Measurements from ENCODE around the gene CCDC191.

The CCDC191 gene

GRCh38 chr3:114081037-114081436 is 24.7 kb upstream of the CCDC191 start:
- Histone ChIP-seq H3K9me2 (replicated peaks; ENCODE audit: insufficient read depth, low read length) (no peaks in the 10 kb centered on the region), H3K36me3 (replicated peaks; ENCODE audit: insufficient read depth, low read length) (peaks cover 15% of the 10 kb centered on the region; the same call in 1 of the 2 replicates), H3K79me2 (ENCODE audit: low read length) (no peaks in the 10 kb centered on the region)

GRCh38 chr3:114080201-114080600 is 23.9 kb upstream of the CCDC191 start:
- TF ChIP-seq EZH2phosphoT487 (IDR thresholded peaks at IDR 0.05; ENCODE audit: low read length) (no peak), CTCF (IDR thresholded peaks at IDR 0.05; ENCODE audit: low read length) (no peak), EZH2 (optimal IDR thresholded peaks at IDR 0.05; ENCODE audit: low read depth, low read length) (no peak)
- Histone ChIP-seq H3K9ac (ENCODE audit: low read length) (no peak overlapping the region), H3K4me1 (ENCODE audit: low read length) (no peaks in the 10 kb centered on the region), H3K9me2 (replicated peaks; ENCODE audit: insufficient read depth, low read length) (no peaks in the 10 kb centered on the region), H2AFZ (ENCODE audit: low read length) (no peak overlapping the region), H4K20me1 (ENCODE audit: insufficient read depth, low read length) (no peaks in the 10 kb centered on the region), H3K36me3 (replicated peaks; ENCODE audit: insufficient read depth, low read length) (peaks cover 16% of the 10 kb centered on the region; the same call in 1 of the 2 replicates), H3K9me3 (replicated peaks; ENCODE audit: insufficient read depth, low read length) (no peaks in the 10 kb centered on the region), H3K27me3 (replicated peaks; ENCODE audit: insufficient read depth, low read length) (no peaks in the 10 kb centered on the region), H3K79me2 (ENCODE audit: low read length) (no peaks in the 10 kb centered on the region), H3K4me2 (ENCODE audit: low read depth, low read length) (no peak overlapping the region), H3K4me3 (ENCODE audit: low read length) (no peak overlapping the region), H3K27ac (ENCODE audit: low read length) (no peak overlapping the region), H3F3A (ENCODE audit: insufficient read depth, low read length) (no peaks in the 10 kb centered on the region)
- no peak for DNase-seq

More at GRCh38 chr3:114081037-114081436, 24.7 kb upstream of the CCDC191 start:
- DNase-seq = no peak
- TF ChIP-seq EZH2 (optimal IDR thresholded peaks at IDR 0.05; ENCODE audit: low read depth, low read length) (no peak), CTCF (IDR thresholded peaks at IDR 0.05; ENCODE audit: low read length) (no peak), EZH2phosphoT487 (IDR thresholded peaks at IDR 0.05; ENCODE audit: low read length) (no peak)
- H3K4me1 ChIP-seq (ENCODE audit: low read length) = no peaks in the 10 kb centered on the region
- H2AFZ ChIP-seq (ENCODE audit: low read length) = no peak overlapping the region
- H3K9ac ChIP-seq (ENCODE audit: low read length) = no peak overlapping the region
- H3K27me3 ChIP-seq (replicated peaks; ENCODE audit: insufficient read depth, low read length) = no peaks in the 10 kb centered on the region
- H3K27ac ChIP-seq (ENCODE audit: low read length) = no peak overlapping the region
- H3K4me3 ChIP-seq (ENCODE audit: low read length) = no peak overlapping the region
- no peak overlapping the region for H3K4me2 ChIP-seq (ENCODE audit: low read depth, low read length)
- no peaks in the 10 kb centered on the region for H3F3A ChIP-seq (ENCODE audit: insufficient read depth, low read length)
- no peaks in the 10 kb centered on the region for H3K9me3 ChIP-seq (replicated peaks; ENCODE audit: insufficient read depth, low read length)
- no peaks in the 10 kb centered on the region for H4K20me1 ChIP-seq (ENCODE audit: insufficient read depth, low read length)

GRCh38 chr3:114079761-114080160 is 23.4 kb upstream of the CCDC191 start:
- H3F3A ChIP-seq (ENCODE audit: insufficient read depth, low read length) = no peaks in the 10 kb centered on the region
- H3K27me3 ChIP-seq (replicated peaks; ENCODE audit: insufficient read depth, low read length) = no peaks in the 10 kb centered on the region
- H3K9me3 ChIP-seq (replicated peaks; ENCODE audit: insufficient read depth, low read length) = no peaks in the 10 kb centered on the region
- no peak for DNase-seq
- no peaks in the 10 kb centered on the region for H3K4me1 ChIP-seq (ENCODE audit: low read length)
- no peaks in the 10 kb centered on the region for H3K9me2 ChIP-seq (replicated peaks; ENCODE audit: insufficient read depth, low read length)
- no peak overlapping the region for H3K4me2 ChIP-seq (ENCODE audit: low read depth, low read length)
- no peaks in the 10 kb centered on the region for H3K79me2 ChIP-seq (ENCODE audit: low read length)
- H3K4me3 ChIP-seq (ENCODE audit: low read length) = no peak overlapping the region
- H3K36me3 ChIP-seq (replicated peaks; ENCODE audit: insufficient read depth, low read length) = peaks cover 16% of the 10 kb centered on the region; the same call in 1 of the 2 replicates
- TF ChIP-seq CTCF (IDR thresholded peaks at IDR 0.05; ENCODE audit: low read length) (no peak), EZH2 (optimal IDR thresholded peaks at IDR 0.05; ENCODE audit: low read depth, low read length) (no peak), EZH2phosphoT487 (IDR thresholded peaks at IDR 0.05; ENCODE audit: low read length) (no peak)
- H3K9ac ChIP-seq (ENCODE audit: low read length) = no peak overlapping the region
- H4K20me1 ChIP-seq (ENCODE audit: insufficient read depth, low read length) = no peaks in the 10 kb centered on the region
- no peak overlapping the region for H2AFZ ChIP-seq (ENCODE audit: low read length)
- H3K27ac ChIP-seq (ENCODE audit: low read length) = no peak overlapping the region

Measured in MM.1S (cell line).